GM23338 (cell line): Measurements from ENCODE around the gene NCOA7. TPM values are rescaled to one million over a fixed set of nuclear protein-coding genes. Genes with fewer than 3 reads are reported as not detected.

ENCODE experiments used
- ATAC-seq: fragments of 200-7000 bp; cut with Tn5 transposase; 3 replicates; pipeline ENCODE4 v1.9.1; 2020
- DNase-seq: peaks from one replicate; pipeline ENCODE4 v3.0.0-alpha.2; 2015; ENCODE audit warnings: low spot score
- H2AFZ ChIP-seq: fragments of 200-600 bp; sonication (generic); 2 replicates; pipeline ENCODE4 v1.8.0; 2016; ENCODE audit warnings: antibody characterized with exemption, mild to moderate bottlenecking, moderate library complexity
- H3F3A ChIP-seq: fragments of 200-600 bp; sonication (generic); replicated peaks from 2 replicates; pipeline ENCODE4 v1.8.0; 2017; ENCODE audit warnings: antibody characterized with exemption, mixed run types, low read depth
- H3K27ac ChIP-seq: fragments of 200-600 bp; sonication (generic); 2 replicates; pipeline ENCODE4 v1.6.1; 2016; ENCODE audit warnings: low read depth
- H3K27me3 ChIP-seq: fragments of 200-600 bp; sonication (generic); 2 replicates; pipeline ENCODE4 v1.8.0; 2016; ENCODE audit warnings: mild to moderate bottlenecking, mixed run types, moderate library complexity; ENCODE audit not compliant: insufficient read depth
- H3K36me3 ChIP-seq: fragments of 200-600 bp; sonication (generic); 2 replicates; pipeline ENCODE4 v1.8.0; 2016; ENCODE audit warnings: mild to moderate bottlenecking; ENCODE audit not compliant: insufficient read depth
- H3K4me1 ChIP-seq: fragments of 200-600 bp; sonication (generic); 2 replicates; pipeline ENCODE4 v1.8.0; 2016; ENCODE audit warnings: mild to moderate bottlenecking, moderate library complexity; ENCODE audit not compliant: insufficient read depth
- H3K4me2 ChIP-seq: fragments of 200-600 bp; sonication (generic); 2 replicates; pipeline ENCODE4 v1.7.1; 2017; ENCODE audit warnings: mixed run types
- H3K4me3 ChIP-seq: fragments of 200-600 bp; sonication (generic); 2 replicates; pipeline ENCODE4 v1.6.1; 2016; ENCODE audit warnings: mixed run types
- H3K79me2 ChIP-seq: fragments of 200-600 bp; sonication (generic); replicated peaks from 2 replicates; pipeline ENCODE4 v1.8.0; 2017; ENCODE audit warnings: mild to moderate bottlenecking; ENCODE audit not compliant: insufficient read depth
- H3K9me2 ChIP-seq: fragments of 200-600 bp; sonication (generic); 2 replicates; pipeline ENCODE4 v1.8.0; 2017; ENCODE audit not compliant: insufficient read depth
- H4K20me1 ChIP-seq: fragments of 200-600 bp; sonication (generic); replicated peaks from 2 replicates; pipeline ENCODE4 v1.8.0; 2017; ENCODE audit warnings: mild to moderate bottlenecking; ENCODE audit not compliant: insufficient read depth
- H3K27ac Mint-ChIP-seq: 2 replicates; pipeline ENCODE4 v1.8.0; 2020; ENCODE audit warnings: inconsistent platforms, mild to moderate bottlenecking, moderate library complexity, mixed read lengths
- H3K27me3 Mint-ChIP-seq: 3 replicates; pipeline ENCODE4 v1.8.0; 2022; ENCODE audit warnings: low read depth, mild to moderate bottlenecking, moderate library complexity, mixed read lengths, inconsistent platforms; ENCODE audit not compliant: insufficient read depth, poor library complexity
- H3K36me3 Mint-ChIP-seq: 3 replicates; pipeline ENCODE4 v1.8.0; 2021; ENCODE audit warnings: low read depth, mild to moderate bottlenecking, inconsistent platforms, moderate library complexity, mixed read lengths
- H3K4me1 Mint-ChIP-seq: 3 replicates; pipeline ENCODE4 v1.8.0; 2020; ENCODE audit warnings: mild to moderate bottlenecking, inconsistent platforms, mixed read lengths
- H3K4me3 Mint-ChIP-seq: 3 replicates; pipeline ENCODE4 v1.8.0; 2021; ENCODE audit warnings: moderate library complexity, mild to moderate bottlenecking, inconsistent platforms, mixed read lengths
- H3K9me3 Mint-ChIP-seq: 3 replicates; pipeline ENCODE4 v1.8.0; 2020; ENCODE audit warnings: moderate library complexity, mild to moderate bottlenecking, inconsistent platforms, mixed read lengths
- CREB1 ChIP-seq: fragments of 250-450 bp; sonication (Bioruptor Pico); IDR thresholded peaks from 2 replicates; pipeline ENCODE4 v1.5.0; 2020; ENCODE audit warnings: low read depth, mild to moderate bottlenecking, moderate library complexity
- CTCF ChIP-seq, 2 experiments: fragments of 200-600 bp in 1 of 2; sonication (generic) in 1 of 2; conservative IDR thresholded peaks; 2 replicates each; pipeline versions ENCODE4 v1.5.1 to v1.6.1; 2016 to 2017; ENCODE audit warnings: antibody characterized with exemption in 2 of 2, low read depth in 2 of 2, mild to moderate bottlenecking in 2 of 2, moderate library complexity in 1 of 2
- EZH2 ChIP-seq: fragments of 200-600 bp; sonication (generic); IDR thresholded peaks from one replicate; pipeline ENCODE4 v1.8.0; 2017; ENCODE audit warnings: antibody characterized with exemption, mild to moderate bottlenecking, low read depth; ENCODE audit not compliant: unreplicated experiment
- EZH2phosphoT487 ChIP-seq: fragments of 200-600 bp; sonication (generic); IDR thresholded peaks from one replicate; pipeline ENCODE4 v1.8.1; 2018; ENCODE audit warnings: antibody characterized with exemption; ENCODE audit not compliant: unreplicated experiment
- POLR2AphosphoS5 ChIP-seq: IDR thresholded peaks from 2 replicates; pipeline ENCODE4 v1.6.1; 2016; ENCODE audit warnings: antibody characterized with exemption, low read depth
- ZNF114 ChIP-seq: fragments of 250-450 bp; sonication (Bioruptor Pico); IDR thresholded peaks from 2 replicates; pipeline ENCODE4 v1.5.0; 2020; ENCODE audit warnings: mild to moderate bottlenecking, moderate library complexity
- ZNF331 ChIP-seq: fragments of 250-450 bp; sonication (Bioruptor Pico); IDR thresholded peaks from 2 replicates; pipeline ENCODE4 v1.5.0; 2020; ENCODE audit warnings: low read depth, mild to moderate bottlenecking, moderate library complexity
- polyA plus RNA-seq: library from polyadenylated mRNA; unstranded; fragments of >200 nt; fragmentation: Nextera tagmentation; extraction: Ambion mirVana; gene quantifications from 2 replicates; pipeline ENCODE4 v1.2.1, GENCODE V29; 2016
- total RNA-seq: library from RNA; depleted of rRNA; stranded (reverse); fragments of >200 nt; shearing (Covaris generic); gene quantifications from 2 replicates; pipeline ENCODE4 v1.2.3, GENCODE V29; 2014
- TF ChIP-seq, protein P1 (sequence below): IDR thresholded peaks from one replicate; pipeline ENCODE4 v1.6.1; 2018; ENCODE audit warnings: antibody characterized with exemption; ENCODE audit not compliant: unreplicated experiment
- TF ChIP-seq, protein P2 (sequence below): IDR thresholded peaks from 2 replicates; pipeline ENCODE4 v1.6.1; 2016; ENCODE audit warnings: antibody characterized with exemption
- TF ChIP-seq, protein P3 (sequence below): fragments of 250-450 bp; sonication (Bioruptor Pico); IDR thresholded peaks from 2 replicates; pipeline ENCODE4 v1.5.0; 2020; ENCODE audit warnings: mild to moderate bottlenecking, moderate library complexity

The NCOA7 gene
- total and polyA plus RNA-seq, 2 experiments from 2014 or later, result 9.3 to 15.7 TPM

DNA sequence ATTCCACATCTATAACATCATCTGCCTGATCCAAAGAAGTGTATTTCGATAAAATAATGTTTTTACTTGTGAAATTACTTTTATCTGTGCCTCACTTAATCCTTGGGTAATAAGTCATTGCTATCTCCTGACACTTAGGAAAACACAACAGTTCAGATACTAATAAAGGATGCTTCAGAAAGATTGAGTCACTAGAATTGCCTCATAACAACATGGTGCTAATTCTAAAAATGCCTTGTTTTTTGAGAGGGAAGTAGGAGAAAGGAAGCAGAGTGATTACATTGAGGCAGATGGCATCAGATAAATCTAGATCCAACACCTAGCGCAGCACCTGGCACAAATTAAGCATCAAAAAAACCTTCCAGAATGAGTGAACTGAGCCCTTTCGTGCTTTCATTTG lies 69.0 kb downstream of the NCOA7 start:
- no peaks in the 10 kb centered on the region for H3K27me3 Mint-ChIP-seq
- H3K4me2 ChIP-seq, result no peak overlapping the region
- no peaks in the 10 kb centered on the region for H3K4me1 ChIP-seq
- ATAC-seq, result no peak
- no peaks in the 10 kb centered on the region for H3K36me3 ChIP-seq
- H2AFZ ChIP-seq, result no peak overlapping the region
- no peak overlapping the region for H3K27ac ChIP-seq
- H3K4me1 Mint-ChIP-seq, result peaks cover 3% of the 10 kb centered on the region; the same call in 1 of the 3 replicates
- H4K20me1 ChIP-seq, result no peaks in the 10 kb centered on the region
- no peak for TF ChIP-seq POLR2AphosphoS5
- TF ChIP-seq ZNF114, result no peak
- TF ChIP-seq CREB1 (CRISPR knock-in tag), result no peak
- no peak for TF ChIP-seq CTCF (conservative IDR thresholded peaks at IDR 0.05; ENCODE audit: low read depth in 2 of 2)
- TF ChIP-seq EZH2phosphoT487, result no peak
- TF ChIP-seq, protein P1, sequence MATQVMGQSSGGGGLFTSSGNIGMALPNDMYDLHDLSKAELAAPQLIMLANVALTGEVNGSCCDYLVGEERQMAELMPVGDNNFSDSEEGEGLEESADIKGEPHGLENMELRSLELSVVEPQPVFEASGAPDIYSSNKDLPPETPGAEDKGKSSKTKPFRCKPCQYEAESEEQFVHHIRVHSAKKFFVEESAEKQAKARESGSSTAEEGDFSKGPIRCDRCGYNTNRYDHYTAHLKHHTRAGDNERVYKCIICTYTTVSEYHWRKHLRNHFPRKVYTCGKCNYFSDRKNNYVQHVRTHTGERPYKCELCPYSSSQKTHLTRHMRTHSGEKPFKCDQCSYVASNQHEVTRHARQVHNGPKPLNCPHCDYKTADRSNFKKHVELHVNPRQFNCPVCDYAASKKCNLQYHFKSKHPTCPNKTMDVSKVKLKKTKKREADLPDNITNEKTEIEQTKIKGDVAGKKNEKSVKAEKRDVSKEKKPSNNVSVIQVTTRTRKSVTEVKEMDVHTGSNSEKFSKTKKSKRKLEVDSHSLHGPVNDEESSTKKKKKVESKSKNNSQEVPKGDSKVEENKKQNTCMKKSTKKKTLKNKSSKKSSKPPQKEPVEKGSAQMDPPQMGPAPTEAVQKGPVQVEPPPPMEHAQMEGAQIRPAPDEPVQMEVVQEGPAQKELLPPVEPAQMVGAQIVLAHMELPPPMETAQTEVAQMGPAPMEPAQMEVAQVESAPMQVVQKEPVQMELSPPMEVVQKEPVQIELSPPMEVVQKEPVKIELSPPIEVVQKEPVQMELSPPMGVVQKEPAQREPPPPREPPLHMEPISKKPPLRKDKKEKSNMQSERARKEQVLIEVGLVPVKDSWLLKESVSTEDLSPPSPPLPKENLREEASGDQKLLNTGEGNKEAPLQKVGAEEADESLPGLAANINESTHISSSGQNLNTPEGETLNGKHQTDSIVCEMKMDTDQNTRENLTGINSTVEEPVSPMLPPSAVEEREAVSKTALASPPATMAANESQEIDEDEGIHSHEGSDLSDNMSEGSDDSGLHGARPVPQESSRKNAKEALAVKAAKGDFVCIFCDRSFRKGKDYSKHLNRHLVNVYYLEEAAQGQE, result no peak
- H3K27me3 ChIP-seq, result no peaks in the 10 kb centered on the region
- no peak for DNase-seq
- no peak overlapping the region for H3K27ac Mint-ChIP-seq
- no peaks in the 10 kb centered on the region for H3K9me3 Mint-ChIP-seq
- H3K79me2 ChIP-seq, result no peaks in the 10 kb centered on the region
- no peaks in the 10 kb centered on the region for H3F3A ChIP-seq
- no peak overlapping the region for H3K4me3 Mint-ChIP-seq
- no peaks in the 10 kb centered on the region for H3K36me3 Mint-ChIP-seq
- H3K9me2 ChIP-seq, result no peaks in the 10 kb centered on the region
- no peak overlapping the region for H3K4me3 ChIP-seq

- Histone ChIP-seq H4K20me1 (no peaks in the 10 kb centered on the region), H3K4me2 (no peak overlapping the region), H3K4me3 (no peak overlapping the region), H3K36me3 (no peaks in the 10 kb centered on the region), H3K9me2 (no peaks in the 10 kb centered on the region), H2AFZ (no peak overlapping the region), H3K4me1 (peaks cover 13% of the 10 kb centered on the region), H3F3A (no peaks in the 10 kb centered on the region), H3K79me2 (no peaks in the 10 kb centered on the region), H3K27ac (no peak overlapping the region), H3K27me3 (no peaks in the 10 kb centered on the region)
- peaks cover 2% of the 10 kb centered on the region for H3K27me3 Mint-ChIP-seq
- no peak overlapping the region for H3K27ac Mint-ChIP-seq
- peaks cover 12% of the 10 kb centered on the region for H3K4me1 Mint-ChIP-seq
- no peak overlapping the region for H3K4me3 Mint-ChIP-seq
- DNase-seq (no peak), ATAC-seq (no peak)
- H3K36me3 Mint-ChIP-seq, result no peaks in the 10 kb centered on the region
- no peaks in the 10 kb centered on the region for H3K9me3 Mint-ChIP-seq
- TF ChIP-seq EZH2 (no peak), ZNF331 (CRISPR knock-in tag) (no peak)
- TF ChIP-seq, protein P2, sequence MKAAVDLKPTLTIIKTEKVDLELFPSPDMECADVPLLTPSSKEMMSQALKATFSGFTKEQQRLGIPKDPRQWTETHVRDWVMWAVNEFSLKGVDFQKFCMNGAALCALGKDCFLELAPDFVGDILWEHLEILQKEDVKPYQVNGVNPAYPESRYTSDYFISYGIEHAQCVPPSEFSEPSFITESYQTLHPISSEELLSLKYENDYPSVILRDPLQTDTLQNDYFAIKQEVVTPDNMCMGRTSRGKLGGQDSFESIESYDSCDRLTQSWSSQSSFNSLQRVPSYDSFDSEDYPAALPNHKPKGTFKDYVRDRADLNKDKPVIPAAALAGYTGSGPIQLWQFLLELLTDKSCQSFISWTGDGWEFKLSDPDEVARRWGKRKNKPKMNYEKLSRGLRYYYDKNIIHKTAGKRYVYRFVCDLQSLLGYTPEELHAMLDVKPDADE, result no peak
- TF ChIP-seq, protein P3, sequence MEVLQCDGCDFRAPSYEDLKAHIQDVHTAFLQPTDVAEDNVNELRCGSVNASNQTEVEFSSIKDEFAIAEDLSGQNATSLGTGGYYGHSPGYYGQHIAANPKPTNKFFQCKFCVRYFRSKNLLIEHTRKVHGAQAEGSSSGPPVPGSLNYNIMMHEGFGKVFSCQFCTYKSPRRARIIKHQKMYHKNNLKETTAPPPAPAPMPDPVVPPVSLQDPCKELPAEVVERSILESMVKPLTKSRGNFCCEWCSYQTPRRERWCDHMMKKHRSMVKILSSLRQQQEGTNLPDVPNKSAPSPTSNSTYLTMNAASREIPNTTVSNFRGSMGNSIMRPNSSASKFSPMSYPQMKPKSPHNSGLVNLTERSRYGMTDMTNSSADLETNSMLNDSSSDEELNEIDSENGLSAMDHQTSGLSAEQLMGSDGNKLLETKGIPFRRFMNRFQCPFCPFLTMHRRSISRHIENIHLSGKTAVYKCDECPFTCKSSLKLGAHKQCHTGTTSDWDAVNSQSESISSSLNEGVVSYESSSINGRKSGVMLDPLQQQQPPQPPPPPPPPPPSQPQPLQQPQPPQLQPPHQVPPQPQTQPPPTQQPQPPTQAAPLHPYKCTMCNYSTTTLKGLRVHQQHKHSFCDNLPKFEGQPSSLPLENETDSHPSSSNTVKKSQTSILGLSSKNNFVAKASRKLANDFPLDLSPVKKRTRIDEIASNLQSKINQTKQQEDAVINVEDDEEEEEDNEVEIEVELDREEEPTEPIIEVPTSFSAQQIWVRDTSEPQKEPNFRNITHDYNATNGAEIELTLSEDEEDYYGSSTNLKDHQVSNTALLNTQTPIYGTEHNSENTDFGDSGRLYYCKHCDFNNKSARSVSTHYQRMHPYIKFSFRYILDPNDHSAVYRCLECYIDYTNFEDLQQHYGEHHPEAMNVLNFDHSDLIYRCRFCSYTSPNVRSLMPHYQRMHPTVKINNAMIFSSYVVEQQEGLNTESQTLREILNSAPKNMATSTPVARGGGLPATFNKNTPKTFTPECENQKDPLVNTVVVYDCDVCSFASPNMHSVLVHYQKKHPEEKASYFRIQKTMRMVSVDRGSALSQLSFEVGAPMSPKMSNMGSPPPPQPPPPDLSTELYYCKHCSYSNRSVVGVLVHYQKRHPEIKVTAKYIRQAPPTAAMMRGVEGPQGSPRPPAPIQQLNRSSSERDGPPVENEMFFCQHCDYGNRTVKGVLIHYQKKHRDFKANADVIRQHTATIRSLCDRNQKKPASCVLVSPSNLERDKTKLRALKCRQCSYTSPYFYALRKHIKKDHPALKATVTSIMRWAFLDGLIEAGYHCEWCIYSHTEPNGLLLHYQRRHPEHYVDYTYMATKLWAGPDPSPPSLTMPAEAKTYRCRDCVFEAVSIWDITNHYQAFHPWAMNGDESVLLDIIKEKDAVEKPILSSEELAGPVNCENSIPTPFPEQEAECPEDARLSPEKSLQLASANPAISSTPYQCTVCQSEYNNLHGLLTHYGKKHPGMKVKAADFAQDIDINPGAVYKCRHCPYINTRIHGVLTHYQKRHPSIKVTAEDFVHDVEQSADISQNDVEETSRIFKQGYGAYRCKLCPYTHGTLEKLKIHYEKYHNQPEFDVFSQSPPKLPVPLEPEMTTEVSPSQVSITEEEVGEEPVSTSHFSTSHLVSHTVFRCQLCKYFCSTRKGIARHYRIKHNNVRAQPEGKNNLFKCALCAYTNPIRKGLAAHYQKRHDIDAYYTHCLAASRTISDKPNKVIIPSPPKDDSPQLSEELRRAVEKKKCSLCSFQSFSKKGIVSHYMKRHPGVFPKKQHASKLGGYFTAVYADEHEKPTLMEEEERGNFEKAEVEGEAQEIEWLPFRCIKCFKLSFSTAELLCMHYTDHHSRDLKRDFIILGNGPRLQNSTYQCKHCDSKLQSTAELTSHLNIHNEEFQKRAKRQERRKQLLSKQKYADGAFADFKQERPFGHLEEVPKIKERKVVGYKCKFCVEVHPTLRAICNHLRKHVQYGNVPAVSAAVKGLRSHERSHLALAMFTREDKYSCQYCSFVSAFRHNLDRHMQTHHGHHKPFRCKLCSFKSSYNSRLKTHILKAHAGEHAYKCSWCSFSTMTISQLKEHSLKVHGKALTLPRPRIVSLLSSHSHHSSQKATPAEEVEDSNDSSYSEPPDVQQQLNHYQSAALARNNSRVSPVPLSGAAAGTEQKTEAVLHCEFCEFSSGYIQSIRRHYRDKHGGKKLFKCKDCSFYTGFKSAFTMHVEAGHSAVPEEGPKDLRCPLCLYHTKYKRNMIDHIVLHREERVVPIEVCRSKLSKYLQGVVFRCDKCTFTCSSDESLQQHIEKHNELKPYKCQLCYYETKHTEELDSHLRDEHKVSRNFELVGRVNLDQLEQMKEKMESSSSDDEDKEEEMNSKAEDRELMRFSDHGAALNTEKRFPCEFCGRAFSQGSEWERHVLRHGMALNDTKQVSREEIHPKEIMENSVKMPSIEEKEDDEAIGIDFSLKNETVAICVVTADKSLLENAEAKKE (CRISPR knock-in tag), result no peak
These were observed 72.3 kb downstream of the NCOA7 start for GRCh38 chr6:125863023-125863422.
